ENCODE data around the gene CHRNA1. TPM values are rescaled to one million over a fixed set of nuclear protein-coding genes. Genes with fewer than 3 reads are reported as not detected.

The CHRNA1 gene
- total RNA-seq, 2 donors from 2014 or later, result 0.43 TPM; not detected in 1

DNA sequence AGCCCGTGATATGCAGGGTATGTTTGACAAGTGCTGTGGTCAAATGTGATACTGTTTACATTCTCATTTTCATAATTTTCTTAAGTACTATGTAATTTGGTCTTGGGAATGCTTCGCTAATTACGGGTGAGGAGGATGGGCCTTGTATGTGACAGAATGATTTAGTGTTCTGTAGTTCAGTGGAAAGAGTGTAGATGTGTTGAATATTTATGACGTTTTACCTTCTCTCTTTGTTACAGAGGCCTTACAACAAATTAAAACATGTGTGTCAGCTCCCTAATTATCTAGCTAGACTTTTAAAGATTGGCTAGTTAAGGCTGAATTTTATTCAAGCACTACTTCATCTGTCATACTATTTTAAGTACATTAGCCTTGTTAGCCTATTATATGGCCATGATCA, 10.6 kb upstream of the CHRNA1 start:
- no peak overlapping the region for H3K4me3 ChIP-seq
- TF ChIP-seq, protein P1, sequence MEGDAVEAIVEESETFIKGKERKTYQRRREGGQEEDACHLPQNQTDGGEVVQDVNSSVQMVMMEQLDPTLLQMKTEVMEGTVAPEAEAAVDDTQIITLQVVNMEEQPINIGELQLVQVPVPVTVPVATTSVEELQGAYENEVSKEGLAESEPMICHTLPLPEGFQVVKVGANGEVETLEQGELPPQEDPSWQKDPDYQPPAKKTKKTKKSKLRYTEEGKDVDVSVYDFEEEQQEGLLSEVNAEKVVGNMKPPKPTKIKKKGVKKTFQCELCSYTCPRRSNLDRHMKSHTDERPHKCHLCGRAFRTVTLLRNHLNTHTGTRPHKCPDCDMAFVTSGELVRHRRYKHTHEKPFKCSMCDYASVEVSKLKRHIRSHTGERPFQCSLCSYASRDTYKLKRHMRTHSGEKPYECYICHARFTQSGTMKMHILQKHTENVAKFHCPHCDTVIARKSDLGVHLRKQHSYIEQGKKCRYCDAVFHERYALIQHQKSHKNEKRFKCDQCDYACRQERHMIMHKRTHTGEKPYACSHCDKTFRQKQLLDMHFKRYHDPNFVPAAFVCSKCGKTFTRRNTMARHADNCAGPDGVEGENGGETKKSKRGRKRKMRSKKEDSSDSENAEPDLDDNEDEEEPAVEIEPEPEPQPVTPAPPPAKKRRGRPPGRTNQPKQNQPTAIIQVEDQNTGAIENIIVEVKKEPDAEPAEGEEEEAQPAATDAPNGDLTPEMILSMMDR (IDR thresholded peaks at IDR 0.05), result no peak
- no peak for DNase-seq (ENCODE audit: low spot score)
- no peak overlapping the region for H3K27ac ChIP-seq
- no peaks in the 10 kb centered on the region for H3K9me3 ChIP-seq
- H3K4me1 ChIP-seq, result peaks cover 0 to 22% of the 10 kb centered on the region in 2 donors
- H3K27me3 ChIP-seq, result no peaks in the 10 kb centered on the region
- no peaks in the 10 kb centered on the region for H3K36me3 ChIP-seq

DNA sequence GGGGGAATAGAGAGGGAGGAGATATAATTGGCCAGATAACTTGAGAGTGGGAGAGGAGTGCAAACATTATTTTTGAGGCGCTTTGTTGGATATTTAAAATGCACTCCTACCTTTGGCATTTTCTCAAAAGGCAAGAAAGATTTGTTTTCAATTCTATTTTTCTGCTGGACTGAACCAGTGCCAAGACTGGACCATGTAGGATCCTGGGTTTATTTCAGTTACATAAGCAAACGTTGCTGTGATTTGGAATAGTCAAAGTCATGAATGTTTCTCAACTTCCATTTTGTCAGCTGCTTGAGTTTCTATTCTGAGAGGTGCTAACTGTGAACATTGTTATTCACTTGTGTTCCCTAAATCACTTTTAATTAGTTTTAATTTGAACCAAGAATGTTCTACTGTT, 8.9 kb upstream of the CHRNA1 start:
- Histone ChIP-seq H3K9me3 (no peaks in the 10 kb centered on the region), H3K27me3 (no peaks in the 10 kb centered on the region), H3K27ac (no peak overlapping the region), H3K36me3 (no peaks in the 10 kb centered on the region), H3K4me1 (peaks cover 0 to 10% of the 10 kb centered on the region in 2 donors), H3K4me3 (no peak overlapping the region)
- no peak for DNase-seq (ENCODE audit: low spot score)
- TF ChIP-seq, protein P1 (IDR thresholded peaks at IDR 0.05), result no peak

DNA sequence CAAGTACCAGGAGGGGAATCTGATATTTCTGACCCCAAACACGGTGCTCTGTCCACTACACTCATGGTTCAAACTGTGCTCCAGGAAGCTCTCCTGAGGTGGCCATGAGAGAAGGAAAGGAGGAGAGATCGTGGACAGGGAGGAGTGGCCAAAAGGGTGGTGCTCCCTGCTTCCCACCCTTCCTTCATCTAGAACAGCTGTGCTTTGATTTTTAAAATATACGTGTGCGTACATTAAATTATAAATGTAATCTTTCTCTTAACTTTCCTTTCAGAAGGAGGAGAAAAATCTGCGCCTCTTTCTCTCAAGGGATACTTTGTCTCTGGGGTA, 8.2 kb upstream of the CHRNA1 start:
- TF ChIP-seq, protein P1 (IDR thresholded peaks at IDR 0.05), result no peak
- Histone ChIP-seq H3K4me1 (peaks cover 0 to 8% of the 10 kb centered on the region in 2 donors), H3K9me3 (no peaks in the 10 kb centered on the region), H3K27me3 (no peaks in the 10 kb centered on the region), H3K27ac (no peak overlapping the region), H3K36me3 (no peaks in the 10 kb centered on the region), H3K4me3 (no peak overlapping the region)
- DNase-seq (ENCODE audit: low spot score), result no peak

DNA sequence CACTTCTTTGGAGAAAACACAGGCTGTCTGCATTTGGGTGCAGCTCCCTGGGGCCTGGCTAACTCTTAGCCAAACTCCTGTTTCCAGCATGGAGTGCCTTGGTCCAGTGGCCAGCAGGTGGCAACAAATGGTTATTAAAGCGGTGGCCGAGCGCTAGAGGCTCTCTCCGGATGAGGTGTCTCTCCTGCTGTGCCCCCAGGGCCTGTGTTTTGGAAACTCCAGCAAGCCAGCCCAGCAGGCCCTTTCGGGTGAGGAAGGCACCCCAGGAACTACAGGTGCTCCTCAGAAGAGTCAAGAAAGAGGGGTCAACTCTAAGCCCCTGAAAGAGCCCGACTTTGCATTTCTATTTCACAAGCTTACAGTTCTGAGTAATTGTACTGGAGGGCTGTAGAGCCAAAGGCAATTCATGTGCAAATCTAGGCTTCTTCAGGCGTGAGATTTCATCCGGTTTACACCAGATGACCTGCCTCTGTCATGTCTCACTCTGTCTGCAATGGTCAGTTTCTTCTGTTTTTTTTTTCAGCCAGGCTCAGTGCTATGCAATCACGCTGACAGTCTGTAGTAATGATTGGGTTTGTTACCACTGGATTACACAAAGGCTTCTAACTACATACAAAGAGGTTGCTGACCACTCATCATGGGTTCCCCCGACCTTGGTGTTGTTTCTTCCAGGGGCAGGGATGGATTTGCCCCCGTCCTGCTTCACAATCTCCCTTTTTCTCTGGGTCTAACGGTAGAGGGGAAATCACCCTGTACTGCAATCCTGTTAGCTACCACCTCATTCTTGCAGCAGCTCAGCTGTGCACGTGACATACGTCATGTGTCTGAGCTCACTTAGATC, 7.6 kb upstream of the CHRNA1 start:
- no peak overlapping the region for H3K4me3 ChIP-seq
- no peaks in the 10 kb centered on the region for H3K9me3 ChIP-seq
- H3K27ac ChIP-seq, result no peak overlapping the region
- no peaks in the 10 kb centered on the region for H3K27me3 ChIP-seq
- DNase-seq (ENCODE audit: low spot score), result peak; percentile 87
- TF ChIP-seq, protein P1 (IDR thresholded peaks at IDR 0.05), result peak; percentile 77 to 90
- no peaks in the 10 kb centered on the region for H3K36me3 ChIP-seq
- H3K4me1 ChIP-seq, result peaks cover 0 to 8% of the 10 kb centered on the region in 2 donors

DNA sequence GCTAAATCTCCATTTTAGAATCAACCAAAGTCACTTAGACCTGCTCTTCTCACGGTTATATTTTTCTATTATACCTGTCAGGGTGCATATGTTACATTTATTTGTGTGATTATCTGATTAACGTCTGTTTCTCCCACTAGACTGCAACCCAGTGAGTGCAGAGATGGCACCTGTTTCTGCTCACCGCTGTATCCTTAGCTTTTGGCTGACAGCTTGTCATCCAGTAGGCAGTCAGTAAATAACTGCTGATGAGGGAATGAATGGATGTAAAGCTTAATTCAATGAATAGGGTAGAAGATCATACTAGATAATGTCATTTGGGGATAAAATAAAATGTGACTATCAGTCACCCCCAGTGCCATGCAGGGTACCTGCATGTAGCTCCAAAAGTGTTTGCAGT, 6.9 kb upstream of the CHRNA1 start:
- Histone ChIP-seq H3K36me3 (no peaks in the 10 kb centered on the region), H3K4me3 (no peak overlapping the region), H3K9me3 (no peaks in the 10 kb centered on the region), H3K4me1 (peaks cover 0 to 8% of the 10 kb centered on the region in 2 donors), H3K27ac (no peak overlapping the region), H3K27me3 (no peaks in the 10 kb centered on the region)
- DNase-seq (ENCODE audit: low spot score), result no peak
- TF ChIP-seq, protein P1 (IDR thresholded peaks at IDR 0.05), result no peak

DNA sequence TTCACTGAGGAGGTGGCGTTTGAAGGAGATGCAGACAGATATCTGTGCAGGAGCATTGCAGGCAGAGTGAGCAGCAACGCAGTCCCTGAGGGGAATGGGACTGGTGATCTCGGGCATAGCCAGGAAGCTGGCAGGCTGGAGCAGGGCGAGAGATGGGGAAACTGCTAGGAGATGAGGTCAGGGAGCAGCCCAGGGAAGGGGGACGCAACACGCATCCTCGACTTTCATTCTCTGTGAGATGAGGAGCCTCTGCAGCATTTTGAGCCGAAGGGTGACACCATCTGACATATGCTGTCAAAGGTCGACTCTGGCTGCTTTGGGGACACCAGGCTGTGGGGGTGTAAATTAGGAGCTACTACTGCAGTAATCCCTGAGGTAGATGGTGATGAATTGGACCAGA, 4.3 kb upstream of the CHRNA1 start:
- Histone ChIP-seq H3K36me3 (no peaks in the 10 kb centered on the region), H3K4me1 (peaks cover 0 to 8% of the 10 kb centered on the region in 2 donors), H3K27me3 (no peaks in the 10 kb centered on the region), H3K27ac (no peak overlapping the region), H3K4me3 (no peak overlapping the region), H3K9me3 (no peaks in the 10 kb centered on the region)
- no peak for DNase-seq (ENCODE audit: low spot score)
- TF ChIP-seq, protein P1 (IDR thresholded peaks at IDR 0.05), result no peak
